Right lobe of liver (tissue), 4 donors: ENCODE results near the gene EPYC.

Source experiments
- CTCF ChIP-seq, 4 donors: fragments of 200-600 bp in 3 of 4; fragments of 450-650 bp in 1 of 4; IDR thresholded peaks; one replicate each; pipeline versions ENCODE4 v1.5.1 to v1.8.0; 2016 to 2022; ENCODE audit warnings: antibody characterized with exemption in 4 of 4, mild to moderate bottlenecking in 2 of 4
- POLR2A ChIP-seq: fragments of 450-650 bp; IDR thresholded peaks from one replicate; pipeline ENCODE4 v1.6.1; 2017; ENCODE audit warnings: antibody characterized with exemption, mild to moderate bottlenecking
- donor health status: DM: no; HTN: no; CAD: no.
- donor health status: DM: no; HTN: no; CAD: no.
- donor health status: DM: no; HTN: yes; CAD: no.

- TF ChIP-seq POLR2A (no peak), CTCF (IDR thresholded peaks at IDR 0.05) (no peak)
Measured at GRCh38 chr12:91040096-91040755, 35.5 kb upstream of the EPYC start.
